HG03045 (cell line): ENCODE measurements around the gene CERS4.
"Not testable (repeated sequence)": the region's sequence is repeated elsewhere in the genome, so short reads cannot be mapped to it uniquely, and the experiment has no call there.

Experiments used
- ATAC-seq: cut with Tn5 transposase; IDR thresholded peaks from one replicate; pipeline ENCODE4 v1.9.1; 2021; ENCODE audit warnings: mild to moderate bottlenecking, moderate library complexity; ENCODE audit not compliant: unreplicated experiment

CERS4 gene

GRCh38 chr19:8240274-8241229 lies 31.4 kb downstream of the CERS4 start:
- ATAC-seq: no peak

GRCh38 chr19:8241646-8242045 lies 32.5 kb downstream of the CERS4 start:
- ATAC-seq: no peak

DNA sequence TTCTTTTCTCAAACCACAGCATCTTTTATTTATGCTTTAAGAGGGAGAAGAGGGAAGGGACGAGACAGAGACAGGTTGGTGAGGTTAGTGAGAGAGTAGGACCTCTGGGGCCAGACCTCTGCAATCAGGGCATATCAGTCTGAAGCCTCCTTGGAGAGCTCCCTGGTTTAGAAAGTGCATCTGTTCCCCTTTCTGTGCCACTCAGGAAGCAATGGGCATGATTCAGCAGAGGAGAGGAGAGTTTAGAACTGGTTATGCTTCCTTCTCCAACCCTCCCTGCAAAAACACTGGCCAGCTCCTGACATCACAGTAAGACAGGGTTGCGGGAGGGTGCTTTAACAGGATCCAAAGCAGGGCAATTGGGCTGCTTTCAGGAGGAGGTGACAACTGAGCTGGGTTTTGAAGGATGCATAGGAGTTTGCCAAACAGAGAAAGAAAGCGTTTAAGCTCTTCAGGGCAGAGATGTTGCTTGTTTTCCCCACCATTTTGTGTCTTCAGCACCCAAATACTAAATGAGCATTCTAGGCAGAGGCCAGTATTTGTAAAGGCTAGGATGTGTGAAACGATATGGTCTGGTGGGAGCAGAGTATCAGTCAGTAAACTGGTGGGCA lies 33.1 kb downstream of the CERS4 start:
- ATAC-seq: no peak

GRCh38 chr19:8243146-8243545 lies 34.0 kb downstream of the CERS4 start:
- no peak for ATAC-seq

GRCh38 chr19:8244442-8244841 lies 35.3 kb downstream of the CERS4 start:
- ATAC-seq: no peak

GRCh38 chr19:8245869-8246835 lies 37.0 kb downstream of the CERS4 start:
- ATAC-seq: no peak

DNA sequence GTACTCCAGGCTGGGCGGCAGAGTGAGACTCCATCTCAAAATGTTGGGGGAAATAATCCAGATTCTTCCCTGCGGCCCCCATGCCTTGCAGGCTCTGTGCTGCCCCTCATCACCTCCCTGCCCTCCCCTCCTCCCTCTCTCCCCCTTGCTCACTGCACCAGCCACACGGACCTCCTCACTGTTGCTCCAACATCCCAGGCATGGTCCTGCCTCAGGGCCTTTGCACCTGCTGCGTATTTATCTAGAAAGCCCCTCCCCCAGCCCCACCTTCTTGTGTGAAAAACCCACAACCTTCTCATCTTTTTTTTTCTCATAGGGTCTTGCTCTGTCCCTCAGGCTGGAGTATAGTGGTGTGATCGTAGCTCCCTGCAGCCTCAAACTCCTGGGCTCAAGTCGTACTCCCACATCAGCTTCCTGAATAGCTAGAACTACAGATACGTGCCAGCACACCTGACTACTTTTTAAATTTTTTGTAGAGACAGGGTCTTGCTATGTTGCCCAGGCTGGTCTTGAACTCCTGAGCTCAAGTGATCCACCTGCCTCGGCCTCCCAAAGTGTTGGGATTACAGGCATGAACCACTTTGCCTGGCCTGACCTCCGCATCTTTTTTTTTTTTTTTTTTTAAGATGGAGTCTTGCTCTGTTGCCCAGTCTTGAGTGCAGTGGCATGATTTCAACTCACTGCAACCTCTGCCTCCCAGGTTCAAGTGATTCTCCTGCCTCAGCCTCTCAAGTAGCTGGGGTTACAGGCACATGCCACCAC lies 38.1 kb downstream of the CERS4 start:
- not testable (repeated sequence) for ATAC-seq

DNA sequence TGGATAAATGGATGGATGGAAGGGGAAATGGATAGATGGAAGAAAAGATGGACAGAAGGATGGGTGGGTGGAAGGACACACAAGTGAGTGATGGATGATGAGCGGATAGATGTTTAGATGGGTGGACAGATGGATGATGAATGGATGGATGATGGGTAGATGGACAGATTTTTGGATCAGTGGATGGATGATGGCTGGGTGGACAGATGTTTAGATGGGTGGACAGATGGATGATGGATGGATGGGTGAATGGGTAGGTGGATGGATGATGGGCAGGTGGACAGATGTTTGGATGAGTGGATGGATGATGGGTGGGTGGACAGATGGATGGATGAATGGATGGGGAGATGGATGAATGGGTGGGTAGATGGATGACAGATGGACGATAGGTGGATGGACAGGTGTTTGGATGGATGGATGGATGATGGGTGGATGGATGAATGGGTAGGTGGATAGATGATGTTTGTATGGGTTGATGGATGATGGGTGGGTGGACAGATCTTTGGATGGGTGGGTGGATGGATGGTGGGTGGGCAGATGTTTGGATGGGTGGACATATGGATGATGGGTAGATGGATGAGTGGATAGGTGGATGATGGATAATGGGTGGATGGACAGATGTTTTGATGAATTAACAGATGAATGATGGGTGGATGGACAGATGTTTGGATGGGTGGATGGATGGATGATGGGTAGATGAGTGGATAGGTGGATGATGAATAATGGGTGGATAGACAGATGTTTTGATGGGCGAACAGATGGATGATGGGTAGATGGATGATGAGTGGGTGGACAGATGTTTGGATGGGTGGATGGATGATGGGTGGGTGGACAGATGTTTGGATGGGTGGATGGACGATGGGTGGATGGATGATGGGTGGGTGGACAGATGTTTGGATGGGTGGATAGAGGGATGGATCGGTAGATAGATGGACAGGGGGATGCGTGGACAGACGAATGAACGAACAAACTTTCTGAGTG lies 39.5 kb downstream of the CERS4 start:
- no peak for ATAC-seq

- ATAC-seq: no peak
These were observed 41.4 kb downstream of the CERS4 start for GRCh38 chr19:8250596-8250995.

DNA sequence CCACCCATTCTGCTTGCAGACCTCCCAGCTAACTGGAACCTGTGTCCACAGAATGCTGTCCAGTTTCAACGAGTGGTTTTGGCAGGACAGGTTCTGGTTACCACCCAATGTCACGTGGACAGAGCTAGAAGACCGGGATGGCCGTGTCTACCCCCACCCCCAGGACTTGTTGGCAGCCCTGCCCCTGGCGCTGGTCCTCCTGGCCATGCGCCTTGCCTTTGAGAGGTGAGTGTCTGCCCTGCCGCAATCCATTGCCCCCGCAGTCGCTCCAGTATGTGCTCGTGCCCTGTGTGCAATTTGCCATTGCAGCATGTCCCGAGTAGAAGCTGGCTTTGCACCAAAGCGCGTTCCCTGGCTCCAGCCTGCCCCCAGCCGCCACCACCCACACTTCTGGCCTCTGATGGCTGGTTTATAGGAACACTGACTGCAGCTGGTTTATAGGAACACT lies 41.9 kb downstream of the CERS4 start:
- no peak for ATAC-seq

DNA sequence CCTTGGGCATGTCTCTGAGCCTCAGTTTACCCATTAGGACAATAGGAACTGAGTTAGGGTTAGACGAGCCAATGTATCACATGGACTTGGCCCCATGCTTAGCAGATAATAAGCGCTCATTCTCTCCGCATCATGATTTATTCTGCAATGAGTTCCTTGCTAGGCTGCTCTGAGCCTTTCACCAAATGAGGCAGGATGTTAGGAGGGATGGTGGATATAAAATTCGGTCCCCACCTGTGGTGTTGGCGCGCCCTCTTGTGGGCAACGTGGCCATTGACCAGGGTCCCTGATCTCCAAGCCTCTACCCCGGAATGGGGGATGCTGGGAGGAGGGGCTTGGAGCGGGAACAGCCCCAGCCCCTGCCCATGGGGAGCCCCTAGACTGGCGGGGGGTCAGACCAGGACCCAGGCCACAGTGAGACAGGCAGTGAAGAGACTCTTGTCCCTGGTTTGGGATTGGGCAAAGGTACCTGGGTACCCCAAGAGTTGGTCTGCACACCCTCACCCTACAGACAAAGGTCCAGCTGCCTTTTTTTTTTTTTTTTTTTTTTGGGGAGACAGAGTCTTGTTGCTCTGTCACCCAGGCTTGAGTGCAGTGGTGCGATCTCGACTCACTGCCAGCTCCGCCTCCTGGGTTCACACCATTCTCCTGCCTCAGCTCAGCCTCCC lies 43.9 kb downstream of the CERS4 start:
- ATAC-seq: no peak

- no peak for ATAC-seq
These were observed 44.5 kb downstream of the CERS4 start for GRCh38 chr19:8253678-8254077.

GRCh38 chr19:8254286-8255001 lies 45.3 kb downstream of the CERS4 start:
- ATAC-seq: no peak

DNA sequence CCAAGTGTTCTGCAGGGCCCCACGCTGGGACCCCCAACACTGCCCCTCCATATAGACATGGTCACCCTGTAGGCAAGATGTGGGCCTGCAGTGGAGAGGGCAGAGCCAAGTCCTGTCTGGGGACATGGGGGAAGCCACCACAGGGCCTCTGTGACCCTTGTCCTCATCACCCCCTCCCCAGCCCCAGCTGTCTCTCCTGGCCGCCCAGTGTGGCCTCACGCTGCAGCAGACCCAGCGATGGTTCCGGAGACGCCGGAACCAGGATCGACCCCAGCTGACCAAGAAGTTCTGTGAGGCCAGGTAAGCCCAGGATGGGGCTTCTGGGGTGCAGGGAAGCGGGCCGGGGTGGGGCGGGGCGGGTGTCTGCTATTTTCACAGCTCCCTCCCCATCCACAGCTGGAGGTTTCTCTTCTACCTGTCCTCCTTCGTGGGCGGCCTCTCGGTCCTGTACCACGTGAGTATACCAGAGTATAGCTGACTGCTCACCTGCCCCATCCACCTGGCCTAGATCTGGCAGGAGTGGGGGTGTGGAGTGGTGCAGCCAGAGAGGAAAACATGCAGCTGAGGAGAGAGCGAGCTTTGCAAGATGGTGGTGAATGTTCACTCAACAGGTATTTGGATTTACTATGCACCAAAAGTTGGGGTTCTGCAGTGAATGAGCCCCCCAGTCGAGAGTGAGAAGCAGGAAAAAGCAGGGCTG lies 46.4 kb downstream of the CERS4 start:
- no peak for ATAC-seq

GRCh38 chr19:8256276-8257051 lies 47.3 kb downstream of the CERS4 start:
- ATAC-seq: no peak

GRCh38 chr19:8257052-8257443 lies 47.9 kb downstream of the CERS4 start:
- no peak for ATAC-seq
